Measurements from ENCODE around the gene NME8. TPM values are rescaled to one million over a fixed set of nuclear protein-coding genes. Genes with fewer than 3 reads are reported as not detected.

NME8 gene
- total and polyA plus RNA-seq, 2 donors (not counting 3 experiments of a cell fraction or from before 2014, with no cell fraction given): not detected

- H4K20me1 ChIP-seq (replicated peaks; ENCODE audit: control insufficient read depth, extremely low read depth, insufficient read depth, low read length): no peaks in the 10 kb centered on the region
- H3K79me2 ChIP-seq (ENCODE audit: control insufficient read depth, insufficient read depth, low read length): no peaks in the 10 kb centered on the region
- H2AFZ ChIP-seq (ENCODE audit: low read depth, low read length): no peak overlapping the region
- no peaks in the 10 kb centered on the region for H3K4me1 ChIP-seq (ENCODE audit: control insufficient read depth, extremely low read depth, insufficient read depth, low read length)
- ChIA-PET CTCF (interaction anchor here (0.8 to 1.0 kb wide), 2 partner anchors 9 to 466 kb away, joined by 3 to 6 read pairs; partner anchors contain the start of gene SFRP4), POLR2A (no interaction called here)
- TF ChIP-seq POLR2AphosphoS5 (IDR thresholded peaks at IDR 0.05; ENCODE audit: insufficient read depth, low read depth, low read length) (no peak), FOS (IDR thresholded peaks at IDR 0.05; ENCODE audit: borderline replicate concordance, insufficient read depth, low read length) (no peak), POLR2A (IDR thresholded peaks at IDR 0.05; ENCODE audit: low read depth, low read length) (no peak), MAX (IDR thresholded peaks at IDR 0.05; ENCODE audit: insufficient read depth, insufficient read length) (no peak), CTCF (IDR thresholded peaks at IDR 0.05; ENCODE audit: extremely low read depth in 1 of 2, insufficient read depth in 1 of 2, low read depth in 1 of 2, low read length in 2 of 2) (no peak), GATA2 (IDR thresholded peaks at IDR 0.05; ENCODE audit: insufficient read depth, insufficient read length, low read depth, low read length) (no peak), JUN (IDR thresholded peaks at IDR 0.05; ENCODE audit: borderline replicate concordance, insufficient read depth, insufficient read length, low read depth) (no peak), MYC (IDR thresholded peaks at IDR 0.05; ENCODE audit: low read depth, low read length) (no peak), EZH2 (IDR thresholded peaks at IDR 0.05; ENCODE audit: borderline replicate concordance, low read depth, low read length, severe bottlenecking) (no peak)
- DNase-seq (ENCODE audit: low read depth, low spot score): no peak
- H3K27ac ChIP-seq (ENCODE audit: insufficient read depth, low read depth, low read length): no peak overlapping the region
- no peaks in the 10 kb centered on the region for H3K9me1 ChIP-seq (replicated peaks; ENCODE audit: control insufficient read depth, extremely low read depth, insufficient read depth, low read length)
- H3K27me3 ChIP-seq (ENCODE audit: control insufficient read depth in 2 of 2, insufficient read depth in 2 of 2, low read length in 2 of 2): peaks cover 2 to 3% of the 10 kb centered on the region in 2 experiments
- H3K9ac ChIP-seq (replicated peaks; ENCODE audit: extremely low read depth, insufficient read depth, low read length): no peak overlapping the region
- dilution Hi-C loops (cut with MboI; ENCODE audit: extremely low pct_ligation_motif_present, low sequenced_read_pairs) (no loop called here), intact Hi-C loops (cut with micrococcal nuclease) (no loop called here)
- no peaks in the 10 kb centered on the region for H3K36me3 ChIP-seq (ENCODE audit: control insufficient read depth in 2 of 2, extremely low read depth in 1 of 2, insufficient read depth in 2 of 2, low read length in 2 of 2)
- no peak for FAIRE-seq
- H3K4me2 ChIP-seq (ENCODE audit: insufficient read depth, low read length): no peak overlapping the region
- H3K9me3 ChIP-seq (replicated peaks; ENCODE audit: control insufficient read depth, insufficient read depth, low read length): no peaks in the 10 kb centered on the region
- no peak overlapping the region for H3K4me3 ChIP-seq (replicated peaks in 1 of 3; ENCODE audit: insufficient read depth in 1 of 3, low read depth in 1 of 3, low read length in 3 of 3)
- BruUV-seq (replicated peaks): no TSS peak
These were observed 59.9 kb downstream of the NME8 start for GRCh38 chr7:37908221-37908788.

All from endothelial cell of umbilical vein (primary cell).